IMR-90 (cell line): ENCODE data around the gene SLC35B2. TPM values are rescaled to one million over a fixed set of nuclear protein-coding genes. Genes with fewer than 3 reads are reported as not detected.

Experiments
- CEBPB ChIP-seq: IDR thresholded peaks from 2 replicates; pipeline ENCODE4 v1.6.1; 2012; ENCODE audit warnings: low read depth, low read length, improper control_type of control experiment
- CTCF ChIP-seq: conservative IDR thresholded peaks from 2 replicates; pipeline ENCODE4 v1.5.1; 2012; ENCODE audit warnings: mild to moderate bottlenecking, low read depth, low read length, improper control_type of control experiment
- FOS ChIP-seq: fragments of 150-350 bp; IDR thresholded peaks from 2 replicates; pipeline ENCODE4 v1.6.1; 2016; ENCODE audit warnings: low read depth, low read length
- MAZ ChIP-seq: IDR thresholded peaks from 2 replicates; pipeline ENCODE4 v1.6.1; 2012; ENCODE audit warnings: low read depth, mild to moderate bottlenecking, low read length, improper control_type of control experiment, moderate library complexity, borderline replicate concordance
- MXI1 ChIP-seq: IDR thresholded peaks from 2 replicates; pipeline ENCODE4 v1.6.1; 2012; ENCODE audit warnings: low read depth, mild to moderate bottlenecking, low read length, moderate library complexity, borderline replicate concordance
- RCOR1 ChIP-seq: IDR thresholded peaks from 2 replicates; pipeline ENCODE4 v1.6.1; 2012; ENCODE audit warnings: mild to moderate bottlenecking, low read length, improper control_type of control experiment; ENCODE audit not compliant: insufficient replicate concordance
- RFX5 ChIP-seq: IDR thresholded peaks from 2 replicates; pipeline ENCODE4 v1.8.0; 2012; ENCODE audit warnings: low read depth, mild to moderate bottlenecking, low read length, moderate library complexity
- polyA plus RNA-seq, 3 experiments: library from polyadenylated mRNA; depleted of rRNA; stranded (reverse); fragments of >200 nt; gene quantifications; 2 replicates each; pipeline ENCODE4 v1.2.3, GENCODE V29; 2012; ENCODE audit warnings: low replicate concordance in 1 of 3
- total RNA-seq: library from RNA; depleted of rRNA; stranded (reverse); fragments of >200 nt; gene quantifications from 2 replicates; pipeline ENCODE4 v1.2.3, GENCODE V29; 2012

Gene SLC35B2
- total and polyA plus RNA-seq, 2 of the 4 experiments (the other 2 are of a cell fraction): 51.4 to 89.9 TPM

GRCh38 chr6:44235891-44236516 lies 21.3 kb downstream of the SLC35B2 start (continued):
- no peak for TF ChIP-seq CTCF
- TF ChIP-seq MAZ: no peak
- TF ChIP-seq CEBPB: no peak
- no peak for TF ChIP-seq RCOR1
- no peak for TF ChIP-seq RFX5
- no peak for TF ChIP-seq MXI1
- no peak for TF ChIP-seq FOS
